CD4-positive, alpha-beta T cell (primary cell): ENCODE data around the gene PLPPR1. TPM values are rescaled to one million over a fixed set of nuclear protein-coding genes. Genes with fewer than 3 reads are reported as not detected.

Experiments used
- ATAC-seq: fragments of 200-7000 bp; cut with Tn5 transposase; one replicate; pipeline ENCODE4 v1.10.0; 2022; ENCODE audit warnings: mild to moderate bottlenecking; ENCODE audit not compliant: poor library complexity
- CTCF ChIA-PET: fragments of 350-600 bp; sonication (Branson Sonifier 250); formaldehyde crosslinking; loops from one replicate; lab custom pipeline; 2021; ENCODE audit warnings: antibody characterized with exemption, inconsistent platforms; lab: Charles Lee
- POLR2A ChIA-PET: fragments of 350-600 bp; sonication (Branson Sonifier 250); formaldehyde crosslinking; loops from one replicate; lab custom pipeline; 2021; ENCODE audit warnings: antibody characterized with exemption, inconsistent platforms; lab: Charles Lee
- DNase-seq, 14 experiments: peaks; one replicate each; pipeline ENCODE4 v3.0.0-alpha.2; 2013 to 2020; ENCODE audit warnings: mixed read lengths in 2 of 14
- H3K27ac ChIP-seq, 2 donors: one replicate each; pipeline versions ENCODE4 v1.5.1 to v1.7.0; 2013; ENCODE audit warnings: low read length in 2 of 2, low read depth in 1 of 2, mild to moderate bottlenecking in 1 of 2
- H3K27me3 ChIP-seq, 2 experiments: 1 replicate in 1 of 2; 2 replicates in 1 of 2; pipeline versions ENCODE4 v1.6.1 to v1.7.0; 2013; ENCODE audit warnings: low read length in 2 of 2, control low read depth in 1 of 2, mild to moderate bottlenecking in 1 of 2, moderate library complexity in 1 of 2; ENCODE audit not compliant: insufficient read depth in 2 of 2, control insufficient read depth in 1 of 2
- H3K36me3 ChIP-seq: one replicate; pipeline ENCODE4 v1.6.1; 2013; ENCODE audit warnings: low read length, control low read depth; ENCODE audit not compliant: insufficient read depth
- H3K4me1 ChIP-seq: one replicate; pipeline ENCODE4 v1.6.1; 2013; ENCODE audit warnings: low read length, control low read depth; ENCODE audit not compliant: insufficient read depth
- H3K4me3 ChIP-seq: one replicate; pipeline ENCODE4 v1.5.1; 2013; ENCODE audit warnings: mild to moderate bottlenecking, low read length, moderate library complexity
- H3K9me3 ChIP-seq, 2 experiments: 1 replicate in 1 of 2; 2 replicates in 1 of 2; pipeline versions ENCODE4 v1.6.1 to v1.7.0; 2013; ENCODE audit warnings: low read length in 2 of 2, mild to moderate bottlenecking in 2 of 2, control low read depth in 1 of 2, moderate library complexity in 1 of 2; ENCODE audit not compliant: control insufficient read depth in 1 of 2, insufficient read depth in 1 of 2
- H3K27ac Mint-ChIP-seq: one replicate; pipeline ENCODE4 v1.8.0; 2020; ENCODE audit warnings: mixed read lengths
- H3K27me3 Mint-ChIP-seq: one replicate; pipeline ENCODE4 v1.8.0; 2021; ENCODE audit warnings: mixed read lengths
- H3K36me3 Mint-ChIP-seq: one replicate; pipeline ENCODE4 v1.8.0; 2021; ENCODE audit warnings: low read depth, mixed read lengths
- H3K4me1 Mint-ChIP-seq: one replicate; pipeline ENCODE4 v1.8.0; 2021; ENCODE audit warnings: low read depth, mixed read lengths
- H3K4me3 Mint-ChIP-seq: one replicate; pipeline ENCODE4 v1.8.0; 2020; ENCODE audit warnings: mild to moderate bottlenecking, mixed read lengths
- H3K9me3 Mint-ChIP-seq: one replicate; pipeline ENCODE4 v1.8.0; 2020; ENCODE audit warnings: mixed read lengths
- CTCF ChIP-seq: fragments of 200-600 bp; IDR thresholded peaks from one replicate; pipeline ENCODE4 v1.8.0; 2022; ENCODE audit warnings: antibody characterized with exemption, mild to moderate bottlenecking
- intact Hi-C, 2 experiments: fragments of 100-400 bp; cut with DNase I in 1 of 2; cut with micrococcal nuclease in 1 of 2; formaldehyde crosslinking; loops; one replicate each; pipeline versions ENCODE4 v1.15.1 to v1.9.0; 2023 to 2025; cut with DNase I, micrococcal nuclease
- total RNA-seq, 174 experiments: library from RNA in 2 of 174; stranded (reverse) in 2 of 174; gene quantifications; one replicate each; pipeline ENCODE4 v1.2.3 and lab custom pipeline; 2021 to 2026

The PLPPR1 gene
- total RNA-seq, 2 experiments from 2014 or later, result not detected

- Mint-ChIP-seq H3K4me1 (no peaks in the 10 kb centered on the region), H3K27me3 (peaks cover 10% of the 10 kb centered on the region), H3K36me3 (no peaks in the 10 kb centered on the region), H3K9me3 (no peaks in the 10 kb centered on the region), H3K4me3 (no peak overlapping the region), H3K27ac (no peak overlapping the region)
- H3K4me1 ChIP-seq, result no peaks in the 10 kb centered on the region
- POLR2A ChIA-PET, result no interaction called here
- H3K27me3 ChIP-seq, result no peaks in the 10 kb centered on the region
- ATAC-seq (no peak), DNase-seq (no peak)
- TF ChIP-seq CTCF, result no peak
- no peak overlapping the region for H3K27ac ChIP-seq
- H3K4me3 ChIP-seq, result no peak overlapping the region
- no peaks in the 10 kb centered on the region for H3K36me3 ChIP-seq
- intact Hi-C loops, result no loop called here
- CTCF ChIA-PET, result no interaction called here
- no peaks in the 10 kb centered on the region for H3K9me3 ChIP-seq
Measured at GRCh38 chr9:101220341-101220740, 191.8 kb downstream of the PLPPR1 start.

DNA sequence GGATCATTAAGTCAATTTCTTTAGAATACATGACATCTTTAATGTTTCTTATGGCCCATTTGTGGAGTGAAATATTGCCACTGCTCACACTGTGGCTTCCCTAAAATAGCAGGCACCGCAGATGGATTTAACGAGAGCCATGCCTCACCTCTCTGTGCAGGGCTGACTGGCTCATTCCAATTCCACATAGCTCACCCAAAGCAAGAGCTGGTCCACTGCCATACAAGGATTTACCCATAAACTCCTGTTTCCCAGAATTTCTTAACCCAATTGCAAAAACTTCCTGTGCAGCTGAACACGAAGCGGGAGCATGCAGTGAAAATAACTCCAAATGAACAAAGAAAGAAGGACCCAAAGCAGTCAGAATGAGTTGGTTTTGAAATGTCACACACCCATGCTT lies 196.7 kb downstream of the PLPPR1 start:
- intact Hi-C loops, result no loop called here
- no peaks in the 10 kb centered on the region for H3K36me3 Mint-ChIP-seq

GRCh38 chr9:101226161-101226560 lies 197.6 kb downstream of the PLPPR1 start:
- no peaks in the 10 kb centered on the region for H3K9me3 Mint-ChIP-seq
- Histone ChIP-seq H3K4me3 (no peak overlapping the region), H3K4me1 (no peaks in the 10 kb centered on the region), H3K27me3 (no peaks in the 10 kb centered on the region), H3K9me3 (no peaks in the 10 kb centered on the region), H3K27ac (no peak overlapping the region), H3K36me3 (no peaks in the 10 kb centered on the region)
- ChIA-PET CTCF (no interaction called here), POLR2A (no interaction called here)
- no peak overlapping the region for H3K4me3 Mint-ChIP-seq
- intact Hi-C loops, result no loop called here
- no peaks in the 10 kb centered on the region for H3K36me3 Mint-ChIP-seq
- no peaks in the 10 kb centered on the region for H3K4me1 Mint-ChIP-seq
- no peak for ATAC-seq
- no peaks in the 10 kb centered on the region for H3K27me3 Mint-ChIP-seq
- no peak overlapping the region for H3K27ac Mint-ChIP-seq
- TF ChIP-seq CTCF, result no peak
- DNase-seq, result no peak

More for the DNA sequence above, 196.7 kb downstream of the PLPPR1 start:
- H3K27ac ChIP-seq, result no peak overlapping the region
- Mint-ChIP-seq H3K27ac (no peak overlapping the region), H3K4me3 (no peak overlapping the region), H3K9me3 (no peaks in the 10 kb centered on the region), H3K4me1 (no peaks in the 10 kb centered on the region), H3K27me3 (no peaks in the 10 kb centered on the region)
- ATAC-seq (no peak), DNase-seq (no peak)
- no peaks in the 10 kb centered on the region for H3K36me3 ChIP-seq
- H3K9me3 ChIP-seq, result no peaks in the 10 kb centered on the region
- no peak overlapping the region for H3K4me3 ChIP-seq
- no peaks in the 10 kb centered on the region for H3K27me3 ChIP-seq
- CTCF ChIA-PET, result no interaction called here
- no peak for TF ChIP-seq CTCF
- H3K4me1 ChIP-seq, result no peaks in the 10 kb centered on the region
- POLR2A ChIA-PET, result no interaction called here
